Epithelial cell of umbilical artery (primary cell): Measurements from ENCODE around the gene MARS2. TPM values are rescaled to one million over a fixed set of nuclear protein-coding genes. Genes with fewer than 3 reads are reported as not detected.

Experiments used
- total RNA-seq: library from RNA; depleted of rRNA; stranded (reverse); fragments of >200 nt; gene quantifications from 2 replicates; pipeline ENCODE4 v1.2.3, GENCODE V29; 2014

The MARS2 gene
- total RNA-seq: 4.9 and 6.1 TPM in 2 replicates

DNA sequence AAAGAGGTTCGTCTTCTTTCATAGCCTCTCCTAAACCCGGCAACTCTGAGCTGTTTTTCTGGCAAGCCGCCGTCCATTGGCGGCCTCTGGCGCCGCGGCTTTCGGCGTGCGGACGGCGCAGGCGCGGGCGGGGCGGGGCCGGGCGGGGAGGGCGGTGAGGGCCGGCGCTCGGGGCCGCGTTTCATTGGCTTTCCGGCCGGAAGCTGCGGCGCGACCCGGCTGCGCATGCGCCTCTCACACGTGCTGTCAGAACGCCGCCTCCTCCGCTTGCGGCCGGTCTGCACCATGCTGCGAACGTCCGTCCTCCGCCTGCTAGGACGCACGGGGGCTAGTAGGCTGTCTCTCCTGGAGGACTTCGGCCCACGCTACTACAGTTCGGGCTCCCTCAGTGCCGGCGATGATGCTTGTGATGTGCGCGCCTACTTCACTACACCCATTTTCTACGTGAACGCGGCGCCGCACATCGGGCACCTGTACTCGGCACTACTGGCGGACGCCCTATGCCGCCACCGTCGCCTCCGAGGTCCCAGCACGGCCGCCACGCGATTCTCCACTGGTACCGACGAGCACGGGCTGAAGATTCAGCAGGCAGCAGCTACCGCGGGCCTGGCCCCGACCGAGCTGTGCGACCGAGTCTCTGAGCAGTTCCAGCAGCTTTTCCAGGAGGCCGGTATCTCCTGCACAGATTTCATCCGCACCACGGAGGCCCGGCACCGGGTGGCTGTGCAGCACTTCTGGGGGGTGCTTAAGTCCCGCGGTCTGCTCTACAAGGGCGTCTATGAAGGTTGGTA lies at the start of gene MARS2:
Gene MARS2 (plus strand): TSS at position 249 of the 791 bp plus-strand sequence. CDS start 37 bp downstream, at position 286.

DNA sequence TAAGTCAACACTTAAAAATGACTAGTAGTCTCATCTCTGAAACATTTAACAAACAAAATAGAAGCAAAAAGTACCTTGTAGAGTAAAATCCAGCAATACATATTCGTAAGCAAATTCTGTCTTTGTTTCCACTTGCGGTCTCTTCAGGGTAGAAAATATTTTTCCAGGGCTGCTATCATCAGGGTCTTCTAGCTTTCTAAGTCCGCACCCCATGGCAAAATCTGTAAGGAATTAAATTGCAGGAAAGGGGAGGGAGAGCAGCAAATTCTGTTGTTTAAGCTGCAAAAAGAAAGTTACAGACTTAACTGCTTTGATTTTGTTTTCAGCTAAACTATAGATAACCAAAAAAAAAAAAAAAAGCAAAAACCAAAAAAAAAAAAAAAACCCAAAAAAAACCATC lies 29.9 kb upstream of the MARS2 start, which contains the start of gene RFTN2:
Gene RFTN2 (minus strand): TSS at position 342 of the 400 bp plus-strand sequence. CDS start 129 bp downstream, at position 213.

Other genes with a start within 250 kb of the MARS2 start
- 260 and 412 TPM in 2 replicates for gene HSPD1, start 205.5 kb upstream of the MARS2 start, total RNA-seq
- gene HSPE1, start 205.0 kb upstream of the MARS2 start, total RNA-seq: 202 and 207 TPM in 2 replicates
- gene MOB4, start 189.3 kb upstream of the MARS2 start, total RNA-seq: 29.6 and 50.3 TPM in 2 replicates
- 2.7 and 5.5 TPM in 2 replicates for gene RFTN2, start 29.8 kb upstream of the MARS2 start, total RNA-seq
- gene BOLL, start 80.0 kb downstream of the MARS2 start, total RNA-seq: not detected in 2 replicates
- gene PLCL1, start 99.2 kb downstream of the MARS2 start, total RNA-seq: 10.7 and 11.7 TPM in 2 replicates